RWPE1 (cell line): ENCODE measurements around the gene NKG7.
A peak's percentile ranks its signal among the peaks of the same experiment; 100 is the strongest.

ENCODE experiments used
- CTCF ChIA-PET: fragments of 350-600 bp; sonication (Branson Sonifier 250); formaldehyde crosslinking; extraction: SDS; loops from one replicate; lab custom pipeline; 2021; lab: Yijun Ruan, JAX
- POLR2A ChIA-PET: fragments of 400-600 bp; formaldehyde crosslinking; extraction: SDS; loops from one replicate; lab custom pipeline; 2020; ENCODE audit warnings: antibody characterized with exemption; ENCODE audit not compliant: low non-redundant PET; lab: Yijun Ruan, JAX
- DNase-seq: peaks from one replicate; pipeline ENCODE4 v3.0.0; 2012; ENCODE audit warnings: low spot score
- H3K27ac ChIP-seq: fragments of 450-650 bp; 2 replicates; pipeline ENCODE4 v1.5.1; 2017
- TF ChIP-seq, protein P1 (sequence below): fragments of 450-650 bp; conservative IDR thresholded peaks from 2 replicates; pipeline ENCODE4 v1.5.1; 2017; ENCODE audit warnings: low read depth, mild to moderate bottlenecking

The NKG7 gene

DNA sequence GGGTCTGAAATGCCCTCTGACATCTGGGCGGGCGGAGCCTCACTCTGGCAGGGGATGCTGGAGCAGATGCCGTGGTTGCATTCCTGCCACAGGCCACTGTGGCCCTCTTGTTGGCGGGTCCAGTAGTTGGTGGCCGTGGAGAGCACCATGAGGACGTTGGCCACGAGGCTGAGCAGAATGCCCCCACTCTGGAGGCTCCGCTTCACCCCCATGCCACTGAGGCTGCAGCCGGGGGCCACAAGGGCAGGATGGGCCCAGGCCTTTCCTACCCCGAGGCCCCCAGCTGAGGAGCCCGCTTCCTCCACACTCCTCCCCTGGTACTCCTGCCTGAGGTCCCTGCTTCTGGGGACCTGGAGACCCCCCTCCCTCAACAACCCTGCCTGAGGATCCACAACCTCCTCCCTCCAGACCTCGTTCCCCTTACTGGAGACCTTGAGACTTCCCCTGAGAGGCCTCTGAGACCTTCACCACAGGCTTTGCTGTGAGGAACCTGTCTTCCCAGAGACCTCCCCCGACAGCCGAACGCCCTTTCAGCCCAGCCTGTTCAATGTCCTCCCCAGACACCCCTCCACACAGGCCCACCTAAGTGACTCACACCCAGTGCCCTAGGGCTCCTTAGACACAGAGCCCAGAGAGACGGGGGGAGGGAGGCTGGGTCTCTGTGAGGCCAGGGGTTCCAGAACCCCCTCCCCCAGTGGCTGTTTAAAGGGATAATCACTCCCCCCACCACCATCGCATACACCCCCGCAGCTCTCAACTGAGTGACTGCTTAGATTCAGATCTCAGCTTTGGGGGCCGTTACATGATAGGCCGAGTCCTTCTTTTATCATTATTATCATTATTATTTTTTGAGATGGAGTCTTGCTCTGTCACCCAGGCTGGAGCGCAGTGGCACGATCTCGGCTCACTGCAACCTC lies 3.8 kb downstream of the NKG7 start, which contains the start of gene CLDND2:
Gene CLDND2 (minus strand): TSS at position 638 of the 917 bp plus-strand sequence. CDS start 426 bp downstream, at position 212.
- H3K27ac ChIP-seq: peak within 1 kb of the TSS; percentile 93
- CTCF ChIA-PET: interaction anchor here (0.7 kb wide), 1 partner anchor 105 kb away, joined by 4 read pairs; no protein-coding TSS in a partner anchor
- TF ChIP-seq, protein P1, sequence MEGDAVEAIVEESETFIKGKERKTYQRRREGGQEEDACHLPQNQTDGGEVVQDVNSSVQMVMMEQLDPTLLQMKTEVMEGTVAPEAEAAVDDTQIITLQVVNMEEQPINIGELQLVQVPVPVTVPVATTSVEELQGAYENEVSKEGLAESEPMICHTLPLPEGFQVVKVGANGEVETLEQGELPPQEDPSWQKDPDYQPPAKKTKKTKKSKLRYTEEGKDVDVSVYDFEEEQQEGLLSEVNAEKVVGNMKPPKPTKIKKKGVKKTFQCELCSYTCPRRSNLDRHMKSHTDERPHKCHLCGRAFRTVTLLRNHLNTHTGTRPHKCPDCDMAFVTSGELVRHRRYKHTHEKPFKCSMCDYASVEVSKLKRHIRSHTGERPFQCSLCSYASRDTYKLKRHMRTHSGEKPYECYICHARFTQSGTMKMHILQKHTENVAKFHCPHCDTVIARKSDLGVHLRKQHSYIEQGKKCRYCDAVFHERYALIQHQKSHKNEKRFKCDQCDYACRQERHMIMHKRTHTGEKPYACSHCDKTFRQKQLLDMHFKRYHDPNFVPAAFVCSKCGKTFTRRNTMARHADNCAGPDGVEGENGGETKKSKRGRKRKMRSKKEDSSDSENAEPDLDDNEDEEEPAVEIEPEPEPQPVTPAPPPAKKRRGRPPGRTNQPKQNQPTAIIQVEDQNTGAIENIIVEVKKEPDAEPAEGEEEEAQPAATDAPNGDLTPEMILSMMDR: no peak
- no peak for DNase-seq
- POLR2A ChIA-PET: no interaction called here

DNA sequence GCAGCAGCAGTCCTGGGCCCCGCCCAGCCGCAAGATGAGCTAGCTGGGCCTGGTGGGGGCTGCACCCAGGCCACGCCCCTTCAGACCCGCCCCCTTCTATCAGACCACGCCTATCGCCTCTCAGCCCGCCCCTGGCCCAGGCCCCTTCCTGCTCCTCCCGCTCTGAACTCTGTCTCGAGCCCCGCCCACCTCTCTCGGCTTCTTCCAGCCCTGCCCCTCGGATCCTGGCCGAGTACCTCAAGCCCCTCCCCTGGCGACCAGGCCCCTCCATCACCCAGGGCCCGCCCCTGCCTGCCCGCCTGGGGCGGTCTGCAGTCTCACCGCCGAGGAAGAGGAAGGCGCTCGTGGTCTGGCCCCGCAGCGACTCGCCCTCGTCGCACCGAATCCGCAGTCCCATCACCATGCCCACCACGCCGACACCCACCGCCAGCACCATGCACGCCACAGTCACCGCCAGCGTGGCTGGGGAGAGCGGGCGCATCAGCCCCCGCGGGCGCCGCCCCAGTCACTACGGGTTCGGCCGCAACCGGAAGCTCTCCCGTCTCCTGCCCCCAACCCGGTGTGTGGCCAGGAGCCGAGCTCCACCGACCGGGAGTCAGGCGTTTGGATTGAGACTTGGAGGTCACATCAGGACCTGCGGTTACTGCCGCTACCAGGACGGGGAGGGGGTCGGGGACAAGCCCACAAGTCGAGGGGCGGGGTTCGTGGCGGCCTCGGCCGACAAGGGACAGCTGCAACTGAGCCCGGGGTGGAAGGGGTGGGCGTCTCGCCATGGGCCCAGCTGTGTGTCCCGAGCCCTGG lies 4.7 kb downstream of the NKG7 start:
- TF ChIP-seq, protein P1: no peak
- POLR2A ChIA-PET: interaction anchor here (0.5 to 0.7 kb wide), 2 partner anchors 28 kb away, joined by 4 to 11 read pairs; no protein-coding TSS in a partner anchor
- CTCF ChIA-PET: no interaction called here
- DNase-seq: peak; percentile 95
- peak overlapping the region; percentile 93 for H3K27ac ChIP-seq

GRCh38 chr19:51367255-51367564 lies 5.2 kb downstream of the NKG7 start:
- no peak for DNase-seq
- TF ChIP-seq, protein P1: no peak
- H3K27ac ChIP-seq: peak overlapping the region; percentile 93
- POLR2A ChIA-PET: interaction anchor here (0.7 kb wide), 1 partner anchor 28 kb away, joined by 4 read pairs; no protein-coding TSS in a partner anchor
- CTCF ChIA-PET: no interaction called here

- CTCF ChIA-PET: interaction anchor here (0.7 kb wide), 1 partner anchor 58 kb away, joined by 3 read pairs; no protein-coding TSS in a partner anchor
- TF ChIP-seq, protein P1: no peak
- DNase-seq: peak; percentile 96
- POLR2A ChIA-PET: no interaction called here
- peak overlapping the region; percentile 93 for H3K27ac ChIP-seq
These were observed 5.8 kb downstream of the NKG7 start for GRCh38 chr19:51366389-51367254.

DNA sequence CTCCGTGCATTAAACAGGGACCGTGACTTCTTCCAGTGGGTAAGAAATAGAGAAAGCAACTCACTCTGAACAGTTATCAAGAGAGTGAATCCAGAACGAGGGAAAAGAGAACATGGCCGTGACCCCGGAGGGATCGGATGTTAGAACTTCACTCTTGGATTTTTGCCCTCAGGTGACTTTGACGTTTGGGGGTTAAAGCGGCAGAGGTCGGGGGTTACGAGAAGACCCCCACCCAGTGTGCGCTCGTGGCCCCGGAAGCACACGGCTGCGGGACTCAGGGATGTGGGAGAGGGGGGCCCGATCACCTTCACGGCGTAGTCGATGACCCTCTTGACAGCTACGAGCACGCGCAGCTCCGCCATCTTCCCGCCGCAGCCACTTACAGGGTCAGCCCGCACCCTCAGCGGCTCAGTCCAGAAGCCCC lies 6.5 kb downstream of the NKG7 start, which contains the start of gene ETFB:
Gene ETFB (minus strand): TSS at position 424 of the 424 bp plus-strand sequence. CDS start 62 bp downstream, at position 362.
- ChIA-PET CTCF (interaction anchor here (0.7 kb wide), 1 partner anchor 57 kb away, joined by 3 read pairs; no protein-coding TSS in a partner anchor), POLR2A (interaction anchor here (1.1 kb wide), 1 partner anchor 27 kb away, joined by 4 read pairs; no protein-coding TSS in a partner anchor)
- DNase-seq: no peak
- TF ChIP-seq, protein P1: no peak
- H3K27ac ChIP-seq: peak within 1 kb of the TSS; percentile 93
